ENCODE measurements around the gene JKAMP.

Gene JKAMP

DNA sequence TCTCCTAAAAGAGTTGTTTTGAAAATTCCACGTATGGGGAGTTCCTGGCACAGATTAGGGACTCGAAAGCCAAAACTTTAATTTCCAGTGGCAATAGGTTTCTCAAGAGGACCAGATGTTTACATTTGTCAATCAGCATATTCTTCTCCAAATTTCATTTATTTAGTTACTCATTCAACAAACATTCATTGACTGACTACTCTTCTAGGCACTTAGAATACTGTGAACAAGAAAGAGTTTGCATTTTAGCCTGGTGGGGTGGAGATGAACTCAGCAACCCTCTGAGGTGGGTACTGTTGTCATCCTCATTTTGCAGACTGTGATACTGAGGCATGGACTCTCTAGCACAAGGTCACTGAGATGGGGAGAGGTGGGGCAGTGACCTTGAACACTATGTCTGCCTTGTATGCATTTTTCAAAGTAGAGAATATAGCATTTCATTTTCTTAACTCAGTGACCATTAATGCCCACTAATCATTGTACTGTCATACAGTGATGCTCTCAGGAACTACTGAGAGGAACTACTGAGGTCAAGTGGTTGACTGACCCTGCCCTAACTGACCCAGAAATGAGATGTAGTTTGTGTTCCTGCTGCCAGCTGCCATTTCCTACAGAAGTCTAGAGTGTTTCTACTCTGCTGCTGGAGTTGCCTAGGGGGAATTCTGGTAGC is 2.3 kb upstream of the JKAMP start:
- no peak for DNase-seq

DNA sequence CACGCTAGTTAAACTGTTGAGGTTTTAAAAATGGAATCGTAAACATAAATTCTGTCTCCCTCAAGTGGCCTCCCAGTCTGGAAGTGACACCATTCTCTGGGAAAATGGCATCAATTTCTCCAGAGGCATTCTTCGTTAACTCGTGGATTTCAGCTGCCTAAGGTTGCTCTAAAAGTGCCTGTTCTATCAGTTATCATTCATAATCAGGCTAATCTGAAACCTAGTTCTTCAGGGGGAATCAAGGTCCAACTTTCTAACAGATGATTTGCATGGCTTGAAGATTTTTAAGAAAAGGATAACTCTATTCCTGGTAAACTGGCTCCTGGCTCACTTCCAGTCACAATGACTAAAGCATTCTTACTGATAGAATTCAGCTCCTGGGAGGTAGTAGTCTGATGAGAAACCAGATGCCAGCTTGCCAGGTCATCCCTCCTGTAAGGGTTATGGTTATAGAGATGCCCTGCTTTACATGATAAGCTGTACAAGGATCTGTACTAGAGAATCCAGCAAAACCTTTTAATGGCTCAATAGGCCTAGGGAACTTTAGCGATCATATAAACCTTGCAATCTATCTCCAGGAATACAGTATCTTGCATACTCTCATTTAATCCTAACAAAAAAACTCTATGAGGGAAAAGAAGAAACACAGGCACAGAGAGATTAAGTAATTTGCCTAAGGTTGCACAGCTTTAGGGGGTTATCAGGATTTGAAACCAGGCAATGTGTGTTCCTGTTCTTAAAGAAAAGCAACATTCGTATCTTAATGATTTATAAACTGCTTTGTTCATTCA is 1.6 kb upstream of the JKAMP start:
- no peak for DNase-seq

DNA sequence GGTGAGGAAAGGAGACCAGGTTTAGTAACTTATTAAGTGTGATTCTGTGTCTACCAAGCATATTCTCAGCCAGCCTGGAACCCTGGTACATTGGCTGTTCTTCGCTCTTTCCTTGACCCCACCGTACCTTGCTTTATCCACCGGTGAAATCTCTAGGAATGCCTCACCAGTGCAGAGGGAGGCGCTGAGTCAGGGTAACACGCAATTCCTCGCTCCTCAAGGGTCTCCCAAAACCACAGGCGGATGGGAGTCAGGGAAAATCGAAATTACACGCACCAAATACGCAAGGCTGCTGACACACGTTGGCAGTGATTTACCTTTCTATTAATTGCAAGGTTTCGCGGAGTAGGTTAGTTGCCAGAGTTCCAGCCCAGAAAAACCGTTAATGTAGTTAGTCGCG is 954 bp upstream of the JKAMP start:
- no peak for DNase-seq

DNA sequence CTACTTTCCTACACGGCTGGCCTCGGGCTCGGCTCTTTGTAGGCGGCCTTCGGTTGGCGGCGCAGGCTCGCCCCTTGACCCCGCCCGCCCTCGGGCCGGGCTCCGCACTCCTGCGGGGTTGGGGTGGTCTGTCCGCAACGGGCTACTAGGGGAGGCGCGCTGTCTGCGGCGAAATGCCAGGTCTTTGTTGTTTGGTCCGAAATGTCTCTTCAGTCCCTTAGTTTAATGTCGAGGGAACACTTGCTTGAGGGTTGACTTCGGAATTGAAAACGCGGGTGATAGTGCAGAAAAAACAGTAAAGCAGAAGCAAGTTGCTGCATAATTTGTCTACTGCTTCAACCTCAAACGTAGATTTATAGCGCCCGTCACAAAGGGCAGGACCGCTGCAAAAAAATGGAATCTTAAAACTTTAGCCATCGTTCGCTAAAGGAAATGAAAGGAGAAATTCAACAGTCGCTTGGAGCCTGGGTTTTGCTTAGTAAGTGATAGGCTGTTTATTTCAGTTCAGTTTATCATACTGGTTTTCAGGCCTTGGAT is 390 bp downstream of the JKAMP start:
- no peak for DNase-seq

DNA sequence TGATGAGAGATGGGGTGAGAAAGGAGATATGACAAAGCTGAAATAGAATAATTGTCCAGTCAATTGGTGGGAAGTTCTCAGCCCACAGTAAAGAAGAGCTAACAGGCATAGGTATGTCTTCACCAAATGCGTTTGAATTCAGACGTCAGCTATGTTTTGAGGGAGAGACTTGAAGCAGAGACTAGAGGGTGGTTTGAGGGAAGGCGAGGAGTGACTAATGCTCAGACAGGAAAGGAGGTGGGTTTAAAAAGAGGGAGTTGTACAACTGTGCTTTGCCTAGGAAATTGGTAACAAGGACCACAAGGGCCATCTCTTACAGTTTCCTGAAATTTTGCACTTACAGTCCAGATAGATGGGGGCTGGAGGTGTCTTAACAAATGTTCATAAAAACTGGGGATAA is 6.4 kb downstream of the JKAMP start:
- DNase-seq, result no peak

DNA sequence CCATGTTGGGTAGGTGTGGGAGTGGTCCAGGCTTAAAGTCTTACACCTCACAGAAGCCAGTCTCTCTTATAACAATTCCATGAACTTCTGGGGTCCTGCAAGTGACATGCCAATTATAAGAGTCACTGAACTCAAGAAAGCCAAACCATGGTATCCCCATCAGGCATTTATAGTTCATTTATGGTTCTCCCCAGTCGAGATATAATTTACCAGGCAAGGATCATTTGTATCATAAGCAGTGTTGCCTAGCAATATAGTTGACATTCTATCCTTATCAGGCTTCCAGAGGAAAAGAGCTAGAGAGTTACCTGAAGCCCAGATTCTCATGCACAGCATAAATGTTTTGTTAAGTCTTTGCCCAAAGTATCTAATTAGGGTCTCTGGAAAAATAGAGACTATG is 8.1 kb downstream of the JKAMP start:
- DNase-seq, result no peak

DNA sequence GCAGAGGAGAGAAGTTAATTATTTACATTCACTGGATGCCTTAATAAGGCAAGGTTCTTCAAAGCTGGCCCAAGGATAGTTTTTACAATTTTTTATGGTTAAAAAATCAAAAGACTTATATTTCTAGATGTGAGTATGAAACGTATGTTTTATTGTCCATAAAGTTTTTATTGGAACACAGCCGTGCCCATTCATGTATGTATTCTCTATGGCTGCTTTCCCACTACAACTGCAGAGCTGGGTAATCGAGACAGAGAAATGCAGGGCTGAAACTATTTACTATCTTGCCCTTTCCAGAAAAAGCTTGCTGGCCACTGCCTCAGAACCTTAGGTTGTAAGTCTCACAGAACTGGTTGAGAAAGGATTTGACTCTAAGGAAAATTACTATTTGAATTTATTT is 16.4 kb downstream of the JKAMP start:
- no peak for DNase-seq

DNA sequence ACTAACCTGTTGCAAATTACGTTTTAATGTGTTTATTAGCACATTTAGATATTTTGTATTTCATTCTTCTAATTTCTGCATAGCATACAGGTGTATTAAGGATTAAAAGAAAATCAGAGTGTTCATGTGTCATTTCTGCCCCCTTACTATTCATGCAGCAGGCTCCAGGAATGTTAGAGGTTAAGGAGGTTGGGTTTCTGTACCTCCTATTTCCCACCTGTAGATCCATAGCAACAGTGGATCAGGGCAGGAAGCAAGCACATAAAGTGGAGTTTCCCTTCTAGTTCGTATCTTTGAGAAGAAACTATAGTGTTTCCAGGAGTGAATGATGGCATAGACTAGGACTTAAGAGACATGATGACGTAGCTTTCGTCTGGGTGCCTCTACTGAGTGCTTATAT is 18.9 kb downstream of the JKAMP start:
- DNase-seq, result no peak

DNA sequence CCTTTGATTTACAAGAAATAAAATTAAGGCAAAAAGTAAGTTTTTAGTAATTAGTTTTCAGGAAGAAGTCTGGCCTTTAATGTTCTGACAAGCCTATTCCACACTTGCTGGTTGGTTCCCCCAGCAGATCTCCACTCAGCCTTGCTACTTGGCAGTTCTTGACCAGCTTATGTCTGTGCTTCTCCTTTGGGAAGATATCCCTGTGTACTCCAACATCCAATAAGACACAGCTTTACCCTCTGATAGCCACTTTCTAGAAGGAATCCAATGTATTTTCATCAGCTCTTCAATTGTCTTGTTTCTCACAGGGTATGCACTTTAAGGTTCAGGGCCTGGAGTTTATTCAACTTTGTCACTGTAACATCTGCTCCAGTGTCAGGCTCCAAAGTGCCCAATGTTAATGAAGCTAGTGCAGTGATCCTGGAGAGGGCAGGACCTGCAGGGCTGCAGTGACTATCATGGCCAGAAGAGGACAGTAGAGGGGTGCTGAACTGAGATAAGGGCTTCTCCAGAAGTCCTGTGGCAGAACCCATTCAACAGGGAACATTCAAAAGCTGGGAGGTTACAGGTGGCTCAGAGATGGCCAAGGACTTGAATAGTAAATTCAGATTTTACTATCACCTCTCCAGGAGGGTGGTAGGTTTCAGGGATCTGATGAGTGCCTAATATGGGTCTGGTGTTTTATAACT is 22.9 kb downstream of the JKAMP start:
- peak; percentile 25 for DNase-seq

DNA sequence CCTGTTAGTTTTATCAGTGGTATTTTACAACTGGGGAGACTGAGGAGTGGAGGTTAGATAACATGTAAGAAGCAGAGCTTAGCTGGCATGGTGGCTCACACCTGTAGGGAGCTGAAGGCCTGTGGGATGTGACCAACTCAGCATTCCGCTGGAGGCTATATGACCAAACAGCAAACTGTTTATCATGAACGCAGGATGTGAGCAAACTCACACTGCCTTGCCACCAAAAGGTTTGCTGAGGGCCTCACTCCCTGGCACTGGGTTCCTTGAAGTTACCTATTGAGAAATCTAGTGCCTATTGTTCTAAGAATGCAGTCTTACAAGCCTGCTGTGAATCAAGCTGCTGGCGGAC is 23.4 kb downstream of the JKAMP start:
- DNase-seq, result no peak

DNA sequence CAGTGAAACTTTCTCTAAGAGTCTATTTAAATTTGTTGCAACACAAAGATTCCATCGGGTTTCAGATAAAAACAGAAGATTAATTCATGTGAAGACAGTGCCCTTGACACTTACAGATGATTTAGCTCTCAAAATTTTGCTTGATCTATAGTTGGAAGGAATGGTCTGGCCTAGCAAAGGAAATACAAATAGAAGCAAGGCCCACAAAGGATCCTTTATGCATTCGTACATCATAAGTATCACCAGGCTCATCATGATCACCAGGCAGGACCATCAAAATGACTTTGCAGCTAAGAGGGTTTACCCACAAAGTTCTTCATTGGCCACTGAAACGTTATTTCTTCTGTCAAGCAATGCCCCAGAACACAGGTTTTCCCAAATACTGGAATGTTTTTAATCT is 24.8 kb downstream of the JKAMP start:
- DNase-seq, result no peak

DNA sequence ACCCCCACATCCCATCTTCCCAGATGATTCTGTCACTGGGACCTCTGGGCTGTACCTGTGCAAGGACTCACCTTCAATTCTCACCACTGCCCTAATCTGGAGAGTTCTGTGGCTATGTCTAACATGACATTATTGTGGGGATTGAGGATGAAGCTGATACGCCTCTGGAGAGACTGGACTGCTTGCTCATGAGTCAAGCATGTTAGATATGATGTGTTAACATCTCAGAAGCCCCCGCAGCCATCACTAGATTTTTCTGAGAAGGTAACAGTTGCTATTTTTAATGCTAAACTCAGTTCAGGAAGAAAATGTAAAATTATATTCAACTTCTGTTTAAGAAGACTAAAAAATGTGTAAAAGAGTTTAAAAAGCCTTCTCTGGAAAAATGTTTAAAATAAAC is 25.7 kb downstream of the JKAMP start:
- no peak for DNase-seq

DNA sequence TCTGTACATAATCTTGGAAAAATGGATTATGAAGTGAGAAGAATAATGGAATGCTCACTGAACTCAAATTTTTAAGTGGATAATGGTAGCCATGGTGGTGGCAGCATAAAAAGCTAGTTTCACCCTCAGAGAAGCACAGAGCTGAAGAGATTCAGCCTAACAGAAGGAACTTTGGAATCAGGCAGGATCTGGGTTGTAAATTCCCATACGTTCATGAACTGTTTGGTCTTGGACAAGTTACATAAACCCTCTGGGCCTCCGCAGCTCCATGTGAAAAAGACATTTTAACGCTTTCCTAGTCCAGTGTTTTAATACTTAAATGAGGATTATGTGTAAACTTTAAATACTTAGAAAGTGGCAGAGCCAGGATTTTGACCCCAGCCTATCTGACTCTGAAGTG is 26.6 kb downstream of the JKAMP start:
- DNase-seq, result no peak

DNA sequence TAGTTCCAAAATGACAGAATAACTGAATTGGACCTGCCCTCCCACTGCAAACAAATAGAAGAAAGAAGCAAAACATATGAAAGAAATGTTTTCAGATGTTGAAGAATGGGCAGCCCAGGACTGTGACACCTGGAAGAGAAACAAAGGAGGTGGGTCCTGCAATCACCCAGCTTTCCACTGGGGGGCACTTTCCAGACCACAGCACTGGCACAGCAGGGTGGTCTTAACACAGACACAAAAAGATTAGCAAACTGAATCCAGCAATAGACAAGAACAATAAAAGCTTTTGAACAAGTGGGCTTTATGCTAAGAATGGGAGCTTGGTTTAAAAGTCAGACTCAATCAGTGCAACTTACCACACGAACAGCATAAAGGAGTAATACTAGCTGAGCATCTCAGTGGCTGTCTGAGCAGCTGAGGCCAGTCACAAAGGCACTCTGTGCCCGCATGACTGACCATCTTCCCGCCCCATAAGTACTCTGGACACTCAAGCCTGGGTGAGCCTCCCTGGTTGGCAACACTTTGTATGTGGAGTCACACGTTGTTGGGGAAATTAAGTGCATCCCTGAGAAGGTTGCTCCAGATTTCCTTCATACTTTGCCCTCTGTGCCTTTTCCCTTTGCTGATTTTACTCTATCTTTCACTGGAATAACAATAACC is 27.7 kb downstream of the JKAMP start:
- DNase-seq, result no peak

DNA sequence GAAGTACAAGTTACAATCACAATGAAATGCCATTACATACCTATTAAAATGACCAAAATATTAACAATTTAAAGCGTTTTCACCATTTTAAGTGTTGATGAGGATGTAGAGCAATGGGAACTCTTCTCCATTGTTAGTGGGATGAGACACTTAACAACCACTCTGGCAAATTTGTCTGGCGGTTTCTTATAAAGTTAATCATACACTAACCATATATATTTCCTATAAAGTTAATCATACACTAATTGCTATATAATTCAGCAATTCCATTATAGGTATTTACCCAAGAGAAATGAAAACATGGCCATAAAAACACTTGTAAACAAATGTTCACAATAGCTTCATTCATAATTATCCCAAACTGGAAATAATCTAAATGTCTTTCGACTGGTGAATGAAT is 35.9 kb downstream of the JKAMP start:
- no peak for DNase-seq

DNA sequence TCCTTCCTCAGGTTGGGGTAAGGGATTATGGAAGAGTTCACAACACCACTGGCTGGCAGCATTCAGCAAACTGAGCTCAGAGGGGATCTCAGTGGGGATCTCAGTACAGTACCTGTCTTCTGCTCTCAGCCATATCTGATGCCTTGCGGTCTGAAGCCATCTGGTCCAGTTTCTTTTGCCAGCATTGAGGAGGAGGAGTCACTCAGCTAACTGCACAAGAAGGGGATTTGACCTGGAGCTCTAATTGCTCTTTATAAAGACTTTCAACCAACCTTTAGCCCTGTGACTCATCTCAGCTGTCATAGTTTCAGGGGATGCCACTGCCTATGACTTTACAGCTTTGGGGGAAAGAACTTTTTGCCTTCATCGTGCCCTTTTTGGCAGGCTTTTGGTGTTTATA is 44.9 kb downstream of the JKAMP start:
- DNase-seq, result no peak

DNA sequence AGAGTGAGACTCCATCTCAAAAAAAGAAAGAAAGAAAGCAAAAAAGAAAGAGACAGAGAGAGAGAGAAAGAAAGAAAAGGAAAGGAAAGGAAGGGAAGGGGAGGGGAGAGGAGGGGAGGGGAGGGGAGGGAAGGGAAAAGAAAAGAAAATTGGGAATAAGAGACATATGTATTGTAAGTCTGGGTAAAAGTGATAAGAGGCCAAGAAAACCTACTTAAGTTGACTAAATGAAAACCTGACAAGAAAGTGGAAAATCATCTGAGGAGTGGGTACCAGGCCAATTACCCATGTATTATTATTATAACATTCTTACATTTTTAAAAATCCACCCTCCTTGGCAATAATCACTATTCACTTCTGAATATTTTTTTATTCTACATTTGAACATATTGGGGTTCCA is 46.0 kb downstream of the JKAMP start:
- no peak for DNase-seq

DNA sequence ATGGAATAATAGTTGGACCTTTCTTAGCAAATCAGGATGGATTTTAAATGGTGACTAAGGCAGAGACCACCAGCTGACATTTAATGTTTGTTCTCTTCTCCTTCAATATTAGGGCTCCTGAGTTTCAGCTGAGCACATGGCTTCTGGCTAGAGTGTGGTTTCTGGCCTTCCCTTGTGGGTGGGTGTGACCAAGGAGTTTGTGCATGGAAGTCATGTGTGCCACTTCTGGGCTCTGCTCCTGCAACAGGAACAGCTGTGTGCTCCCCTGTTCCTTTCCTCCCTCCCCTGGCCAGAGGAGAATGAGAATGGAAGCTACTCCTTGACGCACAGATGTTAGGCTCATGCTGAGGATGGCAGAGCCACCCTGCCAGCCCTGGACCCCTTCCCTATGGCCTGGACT is 48.1 kb downstream of the JKAMP start:
- no peak for DNase-seq

DNA sequence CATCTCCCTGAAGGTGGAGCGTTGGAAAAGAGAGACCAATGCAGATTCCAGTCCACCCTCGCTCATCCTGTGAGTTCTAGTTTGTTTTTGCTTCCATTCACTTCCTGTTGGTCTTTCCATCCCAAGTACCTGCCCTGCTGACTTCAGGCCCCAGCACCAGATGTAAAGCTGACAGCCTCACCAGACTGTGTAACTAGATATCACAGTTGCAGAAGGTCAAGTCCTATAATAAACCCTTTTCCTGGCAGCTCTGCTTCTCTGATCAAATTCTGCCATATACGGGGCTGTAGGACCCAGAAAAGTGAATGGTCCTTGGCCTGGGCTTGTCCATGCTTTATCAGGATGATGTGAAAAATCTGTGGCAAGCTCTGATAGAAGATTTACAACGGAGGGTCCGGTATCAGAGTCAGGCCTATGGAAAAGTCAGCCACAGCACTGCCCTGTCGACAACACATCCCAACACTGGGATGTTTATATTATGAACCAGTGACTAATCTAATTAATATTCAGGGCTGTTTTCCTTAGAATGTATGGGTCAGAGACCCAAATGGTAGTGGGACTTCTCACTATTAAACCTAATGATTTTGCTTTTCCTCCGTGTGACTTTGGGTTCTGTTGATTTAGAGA is 50.2 kb downstream of the JKAMP start:
- no peak for DNase-seq

DNA sequence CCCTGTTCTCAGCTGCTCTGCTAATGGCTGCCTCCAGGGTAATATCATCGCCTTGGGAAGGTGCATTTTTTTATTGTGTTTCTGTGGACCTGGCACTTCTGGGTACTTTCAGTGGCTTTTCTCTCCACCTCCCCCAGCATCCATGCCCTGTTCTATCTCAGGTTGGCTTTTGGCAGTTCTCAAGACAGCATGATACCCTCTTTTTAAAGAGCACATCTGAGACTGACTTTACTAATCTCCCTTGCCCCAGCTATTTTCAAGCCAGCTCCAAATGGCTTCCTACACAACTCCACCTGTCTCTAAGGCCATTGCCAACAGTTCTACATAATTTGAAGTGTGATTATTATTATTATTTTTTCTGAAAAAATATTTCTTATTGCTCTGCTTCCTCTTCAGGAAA is 53.2 kb downstream of the JKAMP start:
- no peak for DNase-seq

DNA sequence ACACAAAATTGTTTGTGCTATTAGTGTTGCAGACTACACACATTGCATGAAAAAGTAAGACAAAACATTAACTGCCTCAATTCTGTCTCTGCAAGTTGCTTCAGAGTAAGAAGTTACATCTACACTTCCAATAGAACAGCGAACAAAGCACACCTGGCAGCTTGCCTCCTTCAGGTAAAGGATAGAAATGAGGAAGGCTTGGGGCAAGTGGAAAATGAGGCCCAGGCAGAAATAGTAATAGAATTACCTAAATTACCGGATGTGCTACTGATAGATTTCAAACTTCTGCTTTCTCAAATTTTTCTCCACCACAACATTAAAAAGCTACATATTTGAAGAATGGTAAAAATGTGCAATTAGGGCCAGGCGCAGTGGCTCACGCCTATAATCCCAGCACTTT is 54.6 kb downstream of the JKAMP start:
- no peak for DNase-seq

DNA sequence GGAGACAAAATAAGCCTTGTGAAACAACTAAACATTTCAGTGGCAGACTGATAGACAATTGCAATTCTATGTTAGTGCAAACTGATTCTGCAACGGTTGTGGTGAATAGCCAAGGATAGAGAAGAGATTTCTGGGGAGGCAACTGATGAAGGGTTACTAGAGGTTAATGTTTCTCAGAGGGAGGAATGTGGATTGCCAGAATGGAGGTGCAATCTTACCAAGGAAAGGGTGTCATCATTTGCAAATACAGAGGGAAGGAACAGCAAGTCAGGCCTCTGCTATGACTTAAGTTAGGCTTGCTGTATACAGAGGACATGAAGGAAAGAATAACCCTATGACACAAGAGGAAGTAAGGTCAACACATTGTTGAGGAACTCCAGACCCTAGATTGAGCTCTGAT is 56.5 kb downstream of the JKAMP start:
- no peak for DNase-seq

DNA sequence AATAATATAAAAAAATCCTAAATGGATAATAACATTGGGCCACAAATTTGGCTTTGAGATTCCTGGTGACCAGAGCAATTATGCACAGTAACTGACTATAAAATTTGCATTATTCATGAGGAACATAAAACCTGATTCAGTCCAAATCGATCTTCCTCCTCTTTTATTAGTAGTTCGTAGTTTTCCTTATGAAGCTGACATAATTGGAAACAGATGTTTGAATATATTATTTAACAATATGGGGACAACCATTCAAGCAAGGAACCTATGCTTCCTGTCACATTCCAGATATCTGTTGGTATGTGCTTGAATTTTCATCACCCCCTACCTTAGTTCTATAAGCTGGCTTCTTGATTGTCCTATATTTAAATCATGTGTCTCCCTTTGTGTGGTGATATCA is 57.4 kb downstream of the JKAMP start:
- DNase-seq, result no peak
